Stomach (tissue), 9 donors: Measurements from ENCODE around the gene SCYL2. TPM values are rescaled to one million over a fixed set of nuclear protein-coding genes. Genes with fewer than 3 reads are reported as not detected.

ENCODE experiments used
- DNase-seq, 2 donors: peaks; one replicate each; pipeline versions ENCODE4 v3.0.0 to v3.0.0-alpha.2; 2013 to 2019
- H3K27ac ChIP-seq, 5 donors: fragments of 200-600 bp in 4 of 5; sonication (generic) in 4 of 5; one replicate each; pipeline ENCODE4 v1.5.1; 2013 to 2019; ENCODE audit warnings: mild to moderate bottlenecking in 1 of 5, moderate library complexity in 1 of 5
- H3K27me3 ChIP-seq, 3 donors: fragments of 200-600 bp; sonication (generic); one replicate each; pipeline ENCODE4 v1.5.1; 2017 to 2019; ENCODE audit warnings: mixed run types in 1 of 3
- H3K36me3 ChIP-seq, 4 donors: fragments of 200-600 bp; sonication (generic); 1 replicate in 3 of 4; 2 replicates in 1 of 4; pipeline ENCODE4 v1.5.1; 2016 to 2019
- H3K4me1 ChIP-seq, 4 donors: fragments of 200-600 bp; sonication (generic); one replicate each; pipeline ENCODE4 v1.5.1; 2016 to 2019
- H3K4me3 ChIP-seq, 4 donors: fragments of 200-600 bp; sonication (generic) in 3 of 4; one replicate each; pipeline ENCODE4 v1.5.1; 2016 to 2019; ENCODE audit warnings: mild to moderate bottlenecking in 1 of 4
- H3K9me3 ChIP-seq, 4 donors: fragments of 200-600 bp; sonication (generic); one replicate each; pipeline ENCODE4 v1.5.1; 2016 to 2019
- CTCF ChIP-seq, 7 experiments: fragments of 450-650 bp in 4 of 7; fragments of 200-600 bp in 3 of 7; sonication (generic) in 3 of 7; IDR thresholded peaks; one replicate each; pipeline ENCODE4 v1.5.1; 2016 to 2019; ENCODE audit warnings: antibody characterized with exemption in 7 of 7, control low read depth in 2 of 7, mild to moderate bottlenecking in 1 of 7
- EP300 ChIP-seq: sonication (generic); formaldehyde crosslinking; IDR thresholded peaks from one replicate; pipeline ENCODE4 v1.6.1; 2017; ENCODE audit warnings: antibody characterized with exemption
- POLR2A ChIP-seq, 4 donors: fragments of 450-650 bp; IDR thresholded peaks; one replicate each; pipeline ENCODE4 v1.6.1; 2016; ENCODE audit warnings: antibody characterized with exemption in 4 of 4, control low read depth in 2 of 4, mild to moderate bottlenecking in 1 of 4, moderate library complexity in 1 of 4
- POLR2AphosphoS5 ChIP-seq, 3 donors: sonication (generic); formaldehyde crosslinking; IDR thresholded peaks; one replicate each; pipeline ENCODE4 v1.6.1; 2016; ENCODE audit warnings: antibody characterized with exemption in 3 of 3
- WGBS, 5 donors: extraction: QIAGEN DNeasy Blood & Tissue Kit in 3 of 5; methylation state at CpG; one replicate each; pipeline versions ENCODE4 v1.1.5 to v1.1.7; 2013 to 2018; 5-methylcytosine and 5-hydroxymethylcytosine counted together
- intact Hi-C: fragments of 100-400 bp; cut with DNase I; formaldehyde crosslinking; loops from one replicate; pipeline ENCODE4 v1.15.1; 2023; ENCODE audit warnings: low total_unique reads
- polyA plus RNA-seq, 3 donors: library from polyadenylated mRNA; stranded (reverse); fragments of 200-250 nt; gene quantifications; one replicate each; pipeline ENCODE4 v1.2.3, GENCODE V29; 2013
- total RNA-seq, 5 donors: library from RNA; depleted of rRNA; stranded (reverse); fragments of >200 nt; gene quantifications; one replicate each; pipeline versions ENCODE4 v1.1.0 to v1.2.3, GENCODE V29; 2014 to 2016
- donor health status: healthy with polysubstance abuse.
- donor health status: Bipolar disorder and iron deficiency.
- donor health status: healthy.

SCYL2 gene
- total and polyA plus RNA-seq, 8 donors, result 9.1 to 97.3 (median 28.7) TPM

GRCh38 chr12:100329800-100330199 is 62.8 kb downstream of the SCYL2 start:
- no peak for TF ChIP-seq EP300
- no peak overlapping the region for H3K4me3 ChIP-seq
- DNase-seq, result no peak
- 93 to 97% (median 94%) methylated on average over 2 of the region's 2 CpGs for WGBS, 5 donors
- no peak overlapping the region for H3K27ac ChIP-seq
- H3K36me3 ChIP-seq, result peaks cover 20 to 85% (median 79%) of the 10 kb centered on the region in 4 donors
- H3K4me1 ChIP-seq, result peaks cover 0 to 8% (median 2%) of the 10 kb centered on the region in 4 donors
- intact Hi-C loops, result no loop called here
- no peaks in the 10 kb centered on the region for H3K27me3 ChIP-seq
- H3K9me3 ChIP-seq, result no peaks in the 10 kb centered on the region

- Histone ChIP-seq H3K9me3 (no peaks in the 10 kb centered on the region), H3K27ac (no peak overlapping the region), H3K36me3 (peaks cover 16 to 95% (median 81%) of the 10 kb centered on the region in 4 donors), H3K4me1 (peaks cover 0 to 16% (median 6%) of the 10 kb centered on the region in 4 donors), H3K27me3 (no peaks in the 10 kb centered on the region), H3K4me3 (no peak overlapping the region)
- 31 to 65% (median 47%) methylated on average over 1 of the region's 1 CpG for WGBS, 5 donors
- TF ChIP-seq EP300 (no peak), CTCF (IDR thresholded peaks at IDR 0.05) (no peak), POLR2A (IDR thresholded peaks at IDR 0.05) (no peak), POLR2AphosphoS5 (IDR thresholded peaks at IDR 0.05) (no peak)
- intact Hi-C loops, result no loop called here
- DNase-seq, result no peak
These were observed 64.9 kb downstream of the SCYL2 start for GRCh38 chr12:100331871-100332270.

GRCh38 chr12:100332852-100333251 is 65.9 kb downstream of the SCYL2 start:
- Histone ChIP-seq H3K36me3 (peaks cover 13 to 93% (median 79%) of the 10 kb centered on the region in 4 donors), H3K27ac (peak overlapping the region in 1 of 5 donors; percentile 45), H3K4me1 (peaks cover 0 to 25% (median 11%) of the 10 kb centered on the region in 4 donors), H3K4me3 (no peak overlapping the region), H3K9me3 (no peaks in the 10 kb centered on the region), H3K27me3 (no peaks in the 10 kb centered on the region)
- intact Hi-C loops, result no loop called here
- WGBS, 5 donors, result 37 to 63% (median 53%) methylated on average over 2 of the region's 2 CpGs
- DNase-seq, result no peak
- no peak for TF ChIP-seq EP300
- no peak for TF ChIP-seq CTCF (IDR thresholded peaks at IDR 0.05)
- TF ChIP-seq POLR2AphosphoS5 (IDR thresholded peaks at IDR 0.05), result no peak
- no peak for TF ChIP-seq POLR2A (IDR thresholded peaks at IDR 0.05)

GRCh38 chr12:100337299-100337698 is 70.3 kb downstream of the SCYL2 start:
- peaks cover 0 to 36% (median 22%) of the 10 kb centered on the region in 4 donors for H3K4me1 ChIP-seq
- no peak for DNase-seq
- no peak for TF ChIP-seq POLR2A (IDR thresholded peaks at IDR 0.05)
- TF ChIP-seq POLR2AphosphoS5 (IDR thresholded peaks at IDR 0.05), result no peak
- no peak for TF ChIP-seq EP300
- no peak for TF ChIP-seq CTCF (IDR thresholded peaks at IDR 0.05)
- H3K27ac ChIP-seq, result peak overlapping the region in 2 of 5 donors; percentile 20 to 28
- H3K4me3 ChIP-seq, result no peak overlapping the region
- 28 to 56% (median 37%) methylated on average over 3 of the region's 3 CpGs for WGBS, 5 donors
- H3K27me3 ChIP-seq, result no peaks in the 10 kb centered on the region
- peaks cover 3 to 79% (median 61%) of the 10 kb centered on the region in 4 donors for H3K36me3 ChIP-seq
- no peaks in the 10 kb centered on the region for H3K9me3 ChIP-seq
- intact Hi-C loops, result no loop called here

GRCh38 chr12:100337727-100338126 is 70.8 kb downstream of the SCYL2 start:
- peak; percentile 68 to 81 for DNase-seq
- H3K27ac ChIP-seq, result peak overlapping the region in 2 of 5 donors; percentile 20 to 28
- no peaks in the 10 kb centered on the region for H3K9me3 ChIP-seq
- H3K4me1 ChIP-seq, result peaks cover 0 to 36% (median 22%) of the 10 kb centered on the region in 4 donors
- peaks cover 3 to 79% (median 62%) of the 10 kb centered on the region in 4 donors for H3K36me3 ChIP-seq
- H3K4me3 ChIP-seq, result no peak overlapping the region
- peak in 1 of 3 donors; percentile 47 for TF ChIP-seq POLR2AphosphoS5 (IDR thresholded peaks at IDR 0.05)
- no peak for TF ChIP-seq EP300
- intact Hi-C loops, result no loop called here
- H3K27me3 ChIP-seq, result no peaks in the 10 kb centered on the region
